GM19438 (cell line): Measurements from ENCODE around the gene SLC29A1.

Experiments
- ATAC-seq: cut with Tn5 transposase; IDR thresholded peaks from one replicate; pipeline ENCODE4 v1.9.1; 2021; ENCODE audit warnings: low read depth; ENCODE audit not compliant: unreplicated experiment

Gene SLC29A1

GRCh38 chr6:44251576-44252524 is 28.5 kb downstream of the SLC29A1 start:
- no peak for ATAC-seq

- no peak for ATAC-seq
These were observed 30.1 kb downstream of the SLC29A1 start for GRCh38 chr6:44253307-44254101.

DNA sequence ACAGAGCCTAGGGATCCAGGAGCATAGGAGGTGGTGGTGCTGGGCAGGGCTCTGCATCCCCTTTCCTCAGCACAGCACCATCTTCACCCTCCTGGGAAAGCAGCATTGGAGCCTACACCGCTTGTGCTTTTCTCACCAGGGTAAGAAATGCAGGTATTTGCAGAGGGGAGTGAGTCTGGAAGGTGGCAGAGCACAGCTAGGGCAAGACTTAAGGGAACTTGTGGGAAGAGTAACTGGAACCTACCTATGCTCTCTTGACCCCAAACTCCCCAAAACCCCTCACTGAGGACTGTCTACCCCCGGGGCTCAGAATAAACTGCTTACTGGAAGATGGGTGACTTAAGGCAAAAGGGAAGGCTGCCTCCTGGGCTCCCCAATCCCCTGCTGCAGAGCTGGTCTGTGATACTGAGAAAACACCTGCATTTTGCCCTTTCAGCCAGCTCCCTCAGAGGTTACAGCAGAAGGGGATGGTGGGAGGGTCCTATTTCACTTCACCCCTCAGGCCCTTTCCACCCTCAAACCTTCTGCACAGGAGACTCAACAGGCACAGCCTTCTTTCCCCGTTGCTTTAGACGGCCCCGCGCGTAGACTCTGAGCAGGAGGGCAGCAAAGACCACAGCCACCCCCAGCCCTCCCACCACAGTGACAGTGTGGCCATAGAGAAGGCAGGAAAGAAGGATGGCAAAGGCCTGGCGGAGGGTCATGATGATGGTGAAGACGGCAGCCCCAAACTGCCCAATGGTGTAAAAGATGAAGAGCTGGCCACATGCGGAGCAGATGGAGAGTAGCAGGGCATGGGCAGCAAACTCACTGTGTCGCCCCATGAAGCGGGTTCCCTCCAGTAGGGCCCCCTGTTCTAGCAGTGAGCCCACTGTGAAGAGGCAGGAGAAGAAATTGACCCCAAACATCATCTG is 31.1 kb downstream of the SLC29A1 start:
- ATAC-seq, result no peak

GRCh38 chr6:44255105-44255808 is 31.9 kb downstream of the SLC29A1 start:
- ATAC-seq, result no peak

DNA sequence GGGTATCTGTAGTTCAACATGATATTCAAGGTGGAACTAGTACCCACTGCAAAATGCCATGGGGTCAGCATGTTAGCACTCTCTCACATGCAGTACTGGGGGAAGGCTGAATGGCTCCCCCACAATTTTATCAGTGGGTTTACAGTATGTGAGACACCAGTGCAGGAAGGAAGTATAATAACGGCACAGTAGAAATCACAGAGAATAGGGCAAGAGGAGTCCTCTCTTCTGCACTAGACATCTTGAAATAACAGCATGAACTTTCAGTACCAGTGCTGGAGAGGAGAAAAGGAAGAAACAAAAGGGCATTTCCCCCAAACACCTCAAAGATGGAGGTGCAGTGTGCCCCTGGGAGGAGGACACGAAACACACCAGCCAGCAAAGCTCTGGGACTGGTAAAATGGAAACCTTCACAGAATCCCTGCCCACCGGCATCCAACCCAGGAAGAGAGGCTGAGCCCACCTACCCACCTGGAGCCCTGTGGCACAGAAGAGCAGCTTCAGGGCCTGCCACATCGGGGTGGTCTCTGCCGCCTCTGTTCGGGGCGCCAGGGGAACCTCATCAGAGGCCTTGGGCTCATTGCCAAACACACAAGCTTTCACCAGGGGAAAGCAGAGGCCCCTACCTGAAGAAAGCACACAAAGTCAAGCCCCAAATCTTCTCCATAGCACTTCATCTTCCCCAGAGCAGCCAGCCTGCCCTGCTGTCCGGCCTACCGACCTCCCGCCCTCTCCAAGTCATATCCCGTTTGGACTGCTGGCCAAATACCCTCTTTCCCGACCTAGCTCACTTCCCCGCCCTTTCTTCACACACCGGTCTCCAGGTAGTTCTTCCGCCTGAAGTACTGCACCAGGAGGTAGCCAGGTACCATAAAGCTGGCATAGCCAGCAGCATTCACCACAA is 32.7 kb downstream of the SLC29A1 start:
- ATAC-seq, result no peak

- ATAC-seq, result no peak
These were observed 33.3 kb downstream of the SLC29A1 start for GRCh38 chr6:44256775-44257024.

DNA sequence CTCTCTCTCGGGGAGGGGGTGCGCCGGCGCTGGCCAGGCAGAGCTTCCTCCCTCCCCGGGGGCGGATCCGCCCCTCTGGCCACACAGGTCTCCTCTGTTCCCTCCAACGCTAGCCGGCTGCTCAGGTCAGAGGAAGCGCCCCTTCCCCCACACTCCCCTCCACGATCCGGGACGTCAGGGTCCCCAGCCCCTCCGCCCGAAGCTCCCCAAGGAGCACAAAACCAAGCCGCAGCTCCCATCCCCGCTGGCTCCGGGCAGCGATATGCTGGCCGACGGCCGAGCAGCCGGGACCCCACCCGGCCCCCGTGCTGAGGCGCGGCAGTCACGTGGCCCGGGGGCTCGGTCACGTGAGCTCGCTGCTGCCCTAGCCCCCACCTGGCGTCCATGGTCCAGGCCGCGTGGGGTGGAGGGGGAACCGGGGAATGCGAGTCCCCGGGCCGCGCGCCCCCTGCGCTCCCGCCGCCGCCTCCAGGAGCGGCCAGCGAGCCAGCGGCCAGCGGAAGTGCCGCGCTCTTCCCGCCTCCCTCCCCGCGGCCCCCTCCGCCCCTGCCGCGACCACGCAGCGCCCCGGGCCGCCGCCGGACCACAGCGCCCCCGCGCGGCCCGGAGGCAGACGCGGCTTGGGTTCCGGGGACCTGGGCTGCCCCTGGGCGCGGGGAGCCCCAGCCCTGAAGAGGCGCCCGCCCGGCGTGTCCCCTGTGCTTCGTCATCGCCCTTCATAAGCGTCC is 33.8 kb downstream of the SLC29A1 start, which contains the start of gene SLC35B2:
Gene SLC35B2 (minus strand): TSS at position 504 of the 728 bp plus-strand sequence. CDS start 118 bp downstream, at position 386.
- peak; percentile 43 for ATAC-seq

- peak; percentile 10 for ATAC-seq
These were observed 34.4 kb downstream of the SLC29A1 start for GRCh38 chr6:44257753-44258324.

- no peak for ATAC-seq
These were observed 35.0 kb downstream of the SLC29A1 start for GRCh38 chr6:44258325-44258863.

DNA sequence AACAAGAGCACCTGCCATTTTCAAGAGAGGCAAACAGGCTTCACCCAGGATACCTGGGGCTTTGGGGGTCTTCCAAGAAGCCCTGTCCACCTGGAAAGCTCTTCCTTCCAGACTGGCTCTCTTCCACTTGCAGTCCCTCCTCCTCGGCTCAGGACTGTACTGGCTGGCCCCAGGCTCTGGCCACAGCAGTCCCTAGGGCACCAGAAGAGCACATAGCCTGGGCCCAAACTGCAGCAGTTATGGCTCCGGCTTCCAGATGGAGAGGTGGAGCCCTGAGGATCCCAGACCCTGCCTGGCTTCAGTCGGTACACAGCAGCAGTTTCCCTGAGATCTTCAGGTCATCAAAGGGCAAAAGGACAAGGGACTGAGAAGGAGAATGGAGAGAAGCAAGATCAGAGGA is 35.5 kb downstream of the SLC29A1 start:
- no peak for ATAC-seq

GRCh38 chr6:44260011-44260410 is 36.6 kb downstream of the SLC29A1 start:
- ATAC-seq, result no peak

- ATAC-seq, result no peak
These were observed 37.3 kb downstream of the SLC29A1 start for GRCh38 chr6:44260451-44261297.

DNA sequence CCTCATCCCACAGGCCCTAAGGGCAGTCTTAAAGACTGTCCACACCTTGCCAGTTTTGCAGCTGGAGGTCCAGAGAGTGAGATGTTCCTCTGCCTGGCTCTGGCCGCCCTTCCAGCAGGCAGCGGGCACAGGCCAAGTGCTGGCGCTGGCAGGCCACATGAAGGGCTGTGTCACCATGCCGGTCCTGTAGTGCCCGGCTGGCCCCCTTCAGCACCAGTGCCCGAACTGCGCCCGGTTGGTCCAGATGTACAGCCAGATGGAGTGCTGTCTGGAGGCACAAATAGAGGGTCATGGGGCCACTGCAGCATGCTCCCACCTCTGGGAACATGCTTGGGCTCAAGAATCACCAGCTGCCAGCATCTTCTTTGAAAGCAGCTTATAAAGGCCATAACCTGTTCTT is 38.2 kb downstream of the SLC29A1 start:
- no peak for ATAC-seq

DNA sequence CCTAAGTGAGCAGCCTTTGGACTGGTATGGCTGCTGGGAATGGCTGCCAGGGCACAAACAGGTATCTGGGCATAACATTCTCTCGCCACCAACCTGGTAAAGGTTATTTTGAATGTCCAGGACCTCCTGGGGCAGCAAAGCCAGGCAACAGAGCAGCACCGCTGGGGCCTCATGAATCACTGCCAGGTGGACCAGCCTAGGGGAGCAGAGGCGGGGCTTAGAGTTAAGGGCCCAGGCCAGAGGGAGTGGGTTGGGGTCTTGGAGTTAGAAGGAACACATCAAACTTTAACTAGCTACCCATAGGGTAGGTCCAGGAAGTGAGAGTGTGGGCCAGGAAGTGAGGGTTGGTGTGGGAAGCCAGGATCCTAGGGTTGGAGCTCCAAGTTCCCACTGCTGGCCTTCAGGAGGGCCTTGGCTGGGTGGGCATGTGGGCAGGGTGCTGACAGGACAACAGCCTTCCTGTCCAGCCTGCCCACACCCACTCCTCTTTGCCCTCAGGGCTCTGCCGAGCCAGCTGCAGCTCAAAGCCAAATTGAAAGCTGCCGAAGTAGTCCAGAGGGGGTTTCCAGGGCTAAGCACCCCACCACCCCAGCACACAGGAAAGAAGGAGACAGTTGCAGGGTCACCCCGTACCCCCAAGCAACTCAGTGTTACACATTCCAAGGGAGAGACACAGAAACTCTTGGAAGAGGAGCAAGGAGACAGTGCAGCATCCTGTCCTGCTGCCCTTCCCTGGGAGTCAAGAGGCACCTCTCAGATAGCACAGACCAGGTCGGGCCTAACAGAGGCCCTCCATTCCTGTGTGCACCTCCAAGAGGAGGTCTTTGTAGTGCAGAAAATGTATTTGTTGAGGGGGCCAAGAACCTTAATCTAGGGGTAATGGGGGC is 39.3 kb downstream of the SLC29A1 start:
- no peak for ATAC-seq

- no peak for ATAC-seq
These were observed 40.1 kb downstream of the SLC29A1 start for GRCh38 chr6:44263354-44264100.
